Measurements from ENCODE around the gene WDR1. TPM values are rescaled to one million over a fixed set of nuclear protein-coding genes. Genes with fewer than 3 reads are reported as not detected.

Gene WDR1
- total RNA-seq, 4 donors from 2014 or later = 361 to 536 (median 485) TPM

- H3K4me1 ChIP-seq = peaks cover 48 to 60% (median 53%) of the 10 kb centered on the region in 4 donors
- intact Hi-C loops (cut with DNase I) = no loop called here
- WGBS = 88% methylated on average over 10 of the region's 12 CpGs
- H3K36me3 ChIP-seq = peaks cover 99 to 100% (median 100%) of the 10 kb centered on the region in 4 donors
- no peak for TF ChIP-seq POLR2AphosphoS5 (IDR thresholded peaks at IDR 0.05)
- TF ChIP-seq, protein P1, sequence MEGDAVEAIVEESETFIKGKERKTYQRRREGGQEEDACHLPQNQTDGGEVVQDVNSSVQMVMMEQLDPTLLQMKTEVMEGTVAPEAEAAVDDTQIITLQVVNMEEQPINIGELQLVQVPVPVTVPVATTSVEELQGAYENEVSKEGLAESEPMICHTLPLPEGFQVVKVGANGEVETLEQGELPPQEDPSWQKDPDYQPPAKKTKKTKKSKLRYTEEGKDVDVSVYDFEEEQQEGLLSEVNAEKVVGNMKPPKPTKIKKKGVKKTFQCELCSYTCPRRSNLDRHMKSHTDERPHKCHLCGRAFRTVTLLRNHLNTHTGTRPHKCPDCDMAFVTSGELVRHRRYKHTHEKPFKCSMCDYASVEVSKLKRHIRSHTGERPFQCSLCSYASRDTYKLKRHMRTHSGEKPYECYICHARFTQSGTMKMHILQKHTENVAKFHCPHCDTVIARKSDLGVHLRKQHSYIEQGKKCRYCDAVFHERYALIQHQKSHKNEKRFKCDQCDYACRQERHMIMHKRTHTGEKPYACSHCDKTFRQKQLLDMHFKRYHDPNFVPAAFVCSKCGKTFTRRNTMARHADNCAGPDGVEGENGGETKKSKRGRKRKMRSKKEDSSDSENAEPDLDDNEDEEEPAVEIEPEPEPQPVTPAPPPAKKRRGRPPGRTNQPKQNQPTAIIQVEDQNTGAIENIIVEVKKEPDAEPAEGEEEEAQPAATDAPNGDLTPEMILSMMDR (IDR thresholded peaks at IDR 0.05) = no peak
- TF ChIP-seq POLR2A (IDR thresholded peaks at IDR 0.05; ENCODE audit: low read depth) = no peak
- TF ChIP-seq EP300 (IDR thresholded peaks at IDR 0.05) = no peak
- H3K4me3 ChIP-seq = no peak overlapping the region
- H3K9me3 ChIP-seq = no peaks in the 10 kb centered on the region
- H3K27me3 ChIP-seq = no peaks in the 10 kb centered on the region
- DNase-seq (ENCODE audit: extremely low spot score) = no peak
- no peak overlapping the region for H3K27ac ChIP-seq (replicated peaks in 1 of 4)
Measured at GRCh38 chr4:10083331-10083771, 33.2 kb downstream of the WDR1 start.

DNA sequence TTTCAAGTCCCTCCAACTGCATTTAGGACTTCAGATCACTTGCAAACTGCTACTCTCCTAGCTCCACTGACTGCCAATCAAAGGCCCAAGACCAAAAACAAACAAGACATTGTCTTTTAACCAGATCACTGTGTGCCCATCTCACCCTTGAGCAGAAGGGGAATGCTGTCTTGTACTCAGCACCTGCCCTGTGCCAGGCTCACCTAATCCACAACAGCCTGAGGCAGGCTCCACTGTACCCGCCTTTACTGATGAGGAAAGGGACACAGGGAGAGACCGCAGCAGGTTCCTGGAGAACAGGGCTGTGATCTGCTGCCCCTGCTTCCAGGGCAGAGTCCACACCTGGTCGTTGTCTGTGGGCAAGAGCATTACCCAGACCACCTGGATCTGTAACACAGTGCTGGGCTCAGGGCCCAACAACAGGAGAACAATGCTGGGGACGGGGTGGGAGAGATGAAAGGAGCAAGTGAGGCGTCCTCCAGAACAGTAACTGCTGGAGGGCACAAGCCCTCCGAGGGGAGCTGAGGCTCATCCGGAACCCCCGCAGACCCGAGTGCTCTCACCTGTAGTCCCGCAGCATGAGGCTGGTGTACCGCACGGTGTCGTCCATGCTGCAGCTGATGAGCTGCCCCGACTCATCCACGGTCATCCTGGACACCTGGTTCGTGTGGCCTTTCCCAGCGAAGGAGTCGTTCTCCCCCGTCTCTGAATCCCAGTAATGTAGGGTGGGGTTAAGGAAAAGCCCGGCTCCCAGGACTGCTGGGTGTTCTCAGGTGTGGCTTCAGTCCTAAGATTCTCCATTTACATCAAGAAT, 33.9 kb downstream of the WDR1 start:
- Histone ChIP-seq H3K27ac (replicated peaks in 1 of 4) (peak overlapping the region in 1 of 4 donors; percentile 3), H3K9me3 (no peaks in the 10 kb centered on the region), H3K4me3 (no peak overlapping the region), H3K4me1 (peaks cover 54 to 66% (median 59%) of the 10 kb centered on the region in 4 donors), H3K36me3 (peaks cover 99 to 100% (median 100%) of the 10 kb centered on the region in 4 donors), H3K27me3 (no peaks in the 10 kb centered on the region)
- 92% methylated on average over 15 of the region's 20 CpGs for WGBS
- intact Hi-C loops (cut with DNase I) = no loop called here
- no peak for TF ChIP-seq POLR2A (IDR thresholded peaks at IDR 0.05; ENCODE audit: low read depth)
- TF ChIP-seq POLR2AphosphoS5 (IDR thresholded peaks at IDR 0.05) = peak in 1 of 2 donors; percentile 3
- no peak for DNase-seq (ENCODE audit: extremely low spot score)

DNA sequence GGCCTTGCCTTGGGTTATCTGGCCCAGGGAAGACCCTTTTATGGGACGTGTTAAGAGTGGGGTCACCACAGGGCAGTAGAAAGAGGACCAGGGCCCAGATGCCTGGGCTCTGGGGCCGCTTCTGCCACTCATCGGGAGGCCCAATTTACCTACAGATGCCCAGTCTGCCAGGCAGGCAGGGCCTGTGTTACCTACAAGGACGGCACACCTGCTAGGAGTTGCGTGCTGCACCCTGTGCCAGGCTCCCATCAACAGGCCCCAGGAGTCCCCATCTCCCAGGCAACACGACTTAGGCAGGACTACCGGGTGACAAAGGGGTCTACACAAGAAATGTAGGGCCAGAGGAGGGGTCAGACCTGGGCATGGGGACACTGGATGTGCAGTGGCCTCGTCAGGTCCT, 34.6 kb downstream of the WDR1 start:
- intact Hi-C loops (cut with DNase I) = no loop called here
- no peaks in the 10 kb centered on the region for H3K9me3 ChIP-seq
- 87% methylated on average over 6 of the region's 8 CpGs for WGBS
- H3K27me3 ChIP-seq = no peaks in the 10 kb centered on the region
- TF ChIP-seq EP300 (IDR thresholded peaks at IDR 0.05) (no peak), POLR2AphosphoS5 (IDR thresholded peaks at IDR 0.05) (no peak), POLR2A (IDR thresholded peaks at IDR 0.05; ENCODE audit: low read depth) (no peak)
- TF ChIP-seq, protein P1 (IDR thresholded peaks at IDR 0.05) = no peak
- H3K27ac ChIP-seq (replicated peaks in 1 of 4) = peak overlapping the region in 3 of 4 donors; percentile 3 to 24 (median 8)
- peaks cover 99 to 100% (median 100%) of the 10 kb centered on the region in 4 donors for H3K36me3 ChIP-seq
- no peak for DNase-seq (ENCODE audit: extremely low spot score)
- H3K4me3 ChIP-seq = no peak overlapping the region
- peaks cover 58 to 63% (median 61%) of the 10 kb centered on the region in 4 donors for H3K4me1 ChIP-seq

GRCh38 chr4:10081218-10081606, 35.4 kb downstream of the WDR1 start:
- Histone ChIP-seq H3K27ac (replicated peaks in 1 of 4) (no peak overlapping the region), H3K27me3 (no peaks in the 10 kb centered on the region), H3K4me3 (no peak overlapping the region), H3K4me1 (peaks cover 51 to 63% (median 59%) of the 10 kb centered on the region in 4 donors), H3K9me3 (no peaks in the 10 kb centered on the region), H3K36me3 (peaks cover 99 to 100% (median 100%) of the 10 kb centered on the region in 4 donors)
- intact Hi-C loops (cut with DNase I) = no loop called here
- WGBS = 93% methylated on average over 12 of the region's 12 CpGs
- DNase-seq (ENCODE audit: extremely low spot score) = no peak
- TF ChIP-seq POLR2A (IDR thresholded peaks at IDR 0.05; ENCODE audit: low read depth) = no peak
- TF ChIP-seq, protein P1 (IDR thresholded peaks at IDR 0.05) = no peak
- no peak for TF ChIP-seq EP300 (IDR thresholded peaks at IDR 0.05)
- no peak for TF ChIP-seq POLR2AphosphoS5 (IDR thresholded peaks at IDR 0.05)

DNA sequence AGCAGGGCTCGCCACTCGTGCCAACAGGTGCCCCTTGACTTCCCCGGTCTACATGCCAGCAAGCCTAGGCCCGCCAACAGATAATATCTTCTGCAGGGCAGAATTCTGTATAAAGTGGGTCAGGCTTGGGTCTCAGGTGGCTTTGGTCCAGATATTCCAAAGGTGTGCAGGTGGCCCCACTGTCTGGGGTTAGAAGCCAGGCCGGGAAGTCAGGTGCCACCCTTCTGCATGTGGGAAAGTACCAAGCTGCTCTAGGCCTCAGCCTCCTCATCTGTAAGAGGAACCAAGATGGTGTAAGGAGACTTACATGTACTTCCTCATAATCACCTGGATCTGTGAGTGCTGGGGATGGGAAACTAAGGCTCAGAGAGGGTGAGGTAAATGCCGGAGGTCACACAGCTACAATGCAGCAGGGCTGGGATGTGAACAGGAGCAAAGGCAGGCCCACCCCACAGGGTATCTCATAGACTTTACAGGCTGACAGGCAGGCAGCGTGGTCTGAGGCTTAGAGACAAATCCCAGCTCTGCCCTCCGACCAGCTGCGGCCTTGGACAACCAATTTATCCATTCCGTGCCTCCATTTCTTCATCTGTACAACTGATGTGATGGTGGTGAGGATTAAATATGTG, 35.9 kb downstream of the WDR1 start:
- Histone ChIP-seq H3K27ac (replicated peaks in 1 of 4) (peak overlapping the region in 2 of 4 donors; percentile 37 to 47), H3K4me3 (no peak overlapping the region), H3K9me3 (no peaks in the 10 kb centered on the region), H3K36me3 (peaks cover 99 to 100% (median 100%) of the 10 kb centered on the region in 4 donors), H3K4me1 (peaks cover 46 to 62% (median 59%) of the 10 kb centered on the region in 4 donors), H3K27me3 (no peaks in the 10 kb centered on the region)
- no peak for DNase-seq (ENCODE audit: extremely low spot score)
- WGBS = 90% methylated on average over 6 of the region's 10 CpGs
- peak in 1 of 2 donors; percentile 11 for TF ChIP-seq POLR2AphosphoS5 (IDR thresholded peaks at IDR 0.05)
- TF ChIP-seq EP300 (IDR thresholded peaks at IDR 0.05) = no peak
- intact Hi-C loops (cut with DNase I) = no loop called here
